ENCODE data around the gene HPSE2.

Gene HPSE2

DNA sequence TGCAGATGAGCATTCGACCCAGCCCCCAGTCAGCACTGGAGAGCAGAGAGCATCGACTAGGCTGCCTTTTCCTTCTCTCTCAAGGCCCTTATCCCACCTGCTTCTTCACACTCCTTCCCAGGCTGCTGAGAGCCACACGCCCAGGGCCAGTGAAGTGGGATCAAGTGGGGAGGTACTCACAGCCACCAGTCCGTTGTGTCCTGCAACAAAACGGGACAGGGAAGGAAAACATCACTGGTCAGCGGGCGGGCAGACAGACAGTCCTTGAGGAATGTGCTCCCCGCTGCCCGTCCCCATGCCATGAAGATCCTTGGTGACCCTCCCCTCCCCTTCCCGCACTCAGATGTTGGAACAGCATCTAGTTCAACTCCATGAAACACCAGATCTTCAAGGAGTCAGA is 824.9 kb downstream of the HPSE2 start:
- no peak overlapping the region for H3K4me3 ChIP-seq (ENCODE audit: low read depth, low read length)
- TF ChIP-seq, protein P1, sequence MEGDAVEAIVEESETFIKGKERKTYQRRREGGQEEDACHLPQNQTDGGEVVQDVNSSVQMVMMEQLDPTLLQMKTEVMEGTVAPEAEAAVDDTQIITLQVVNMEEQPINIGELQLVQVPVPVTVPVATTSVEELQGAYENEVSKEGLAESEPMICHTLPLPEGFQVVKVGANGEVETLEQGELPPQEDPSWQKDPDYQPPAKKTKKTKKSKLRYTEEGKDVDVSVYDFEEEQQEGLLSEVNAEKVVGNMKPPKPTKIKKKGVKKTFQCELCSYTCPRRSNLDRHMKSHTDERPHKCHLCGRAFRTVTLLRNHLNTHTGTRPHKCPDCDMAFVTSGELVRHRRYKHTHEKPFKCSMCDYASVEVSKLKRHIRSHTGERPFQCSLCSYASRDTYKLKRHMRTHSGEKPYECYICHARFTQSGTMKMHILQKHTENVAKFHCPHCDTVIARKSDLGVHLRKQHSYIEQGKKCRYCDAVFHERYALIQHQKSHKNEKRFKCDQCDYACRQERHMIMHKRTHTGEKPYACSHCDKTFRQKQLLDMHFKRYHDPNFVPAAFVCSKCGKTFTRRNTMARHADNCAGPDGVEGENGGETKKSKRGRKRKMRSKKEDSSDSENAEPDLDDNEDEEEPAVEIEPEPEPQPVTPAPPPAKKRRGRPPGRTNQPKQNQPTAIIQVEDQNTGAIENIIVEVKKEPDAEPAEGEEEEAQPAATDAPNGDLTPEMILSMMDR (IDR thresholded peaks at IDR 0.05; ENCODE audit: borderline replicate concordance, insufficient read depth, low read depth, low read length): no peak

DNA sequence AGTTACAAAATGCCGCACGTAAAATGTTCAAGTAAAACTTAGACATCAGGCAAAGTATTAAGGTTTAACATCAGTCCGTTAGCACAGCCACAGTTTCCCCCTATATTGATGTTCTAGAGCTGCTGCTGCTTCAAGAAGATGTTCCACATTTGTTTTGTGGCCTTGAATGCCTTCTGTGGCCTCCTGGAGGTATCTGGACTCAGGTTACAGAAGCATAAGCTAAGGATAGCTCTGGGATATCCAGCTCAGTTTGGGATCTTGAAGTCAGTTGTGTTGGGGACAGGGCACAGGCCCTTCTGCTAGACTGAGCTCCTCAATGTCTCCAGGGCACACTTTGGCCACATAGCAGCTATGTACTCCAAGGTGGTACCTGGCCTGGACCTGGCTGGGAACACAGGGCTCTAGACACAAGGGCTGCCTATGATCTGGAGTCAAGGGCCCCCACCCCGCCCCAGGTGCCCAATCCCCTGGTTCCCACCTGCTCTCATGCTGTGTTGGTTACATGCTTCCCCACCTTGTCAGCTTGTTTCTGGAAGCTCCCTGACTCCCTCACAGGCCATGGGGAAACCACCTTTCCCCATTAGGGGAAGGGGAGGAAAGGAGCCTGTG is 825.4 kb downstream of the HPSE2 start:
- no peak overlapping the region for H3K4me3 ChIP-seq (ENCODE audit: low read depth, low read length)
- TF ChIP-seq, protein P1 (IDR thresholded peaks at IDR 0.05; ENCODE audit: borderline replicate concordance, insufficient read depth, low read depth, low read length): no peak

DNA sequence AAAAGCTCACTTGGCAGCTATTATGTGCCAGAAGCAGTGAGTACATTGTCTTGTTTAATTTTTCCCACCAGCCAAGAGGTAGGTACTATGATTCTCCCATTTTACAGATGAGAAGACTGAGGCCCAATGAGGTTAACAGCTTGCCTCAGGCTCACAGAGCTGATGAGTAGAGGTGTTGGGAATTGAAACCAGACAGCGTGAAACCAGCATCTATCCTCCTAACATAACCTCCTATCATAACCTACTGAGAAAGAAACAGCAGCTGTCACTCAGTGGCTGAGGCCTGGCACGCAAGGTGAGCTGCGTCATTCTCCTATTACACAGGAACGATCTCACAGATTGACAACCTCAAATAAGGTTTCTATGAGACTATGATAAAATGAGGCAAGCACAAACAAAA is 826.9 kb downstream of the HPSE2 start:
- H3K4me3 ChIP-seq (ENCODE audit: low read depth, low read length): no peak overlapping the region
- TF ChIP-seq, protein P1 (IDR thresholded peaks at IDR 0.05; ENCODE audit: borderline replicate concordance, insufficient read depth, low read depth, low read length): no peak

DNA sequence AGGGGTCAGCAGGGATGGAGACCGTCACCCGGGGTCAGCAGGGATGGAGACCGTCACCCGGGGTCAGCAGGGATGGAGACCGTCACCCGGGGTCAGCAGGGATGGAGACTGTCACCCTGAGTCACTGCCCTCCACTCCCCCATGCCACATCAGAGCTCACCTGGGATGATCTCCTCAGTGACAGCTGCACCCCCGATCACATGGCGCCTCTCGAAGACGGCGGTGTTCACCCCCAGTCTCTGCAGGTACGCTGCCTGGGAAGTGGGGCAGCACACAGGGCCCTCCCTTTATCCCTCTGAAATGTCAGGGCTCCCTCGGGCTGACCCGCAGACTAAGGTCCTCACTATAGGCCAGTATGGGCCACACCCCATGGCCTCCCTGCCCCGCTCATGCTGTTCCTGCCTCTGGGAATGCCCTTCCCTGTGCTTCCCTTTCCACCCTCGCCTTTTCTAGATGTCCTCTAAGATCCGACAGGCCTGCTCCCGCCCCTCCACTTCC is 827.9 kb downstream of the HPSE2 start:
- no peak overlapping the region for H3K4me3 ChIP-seq (ENCODE audit: low read depth, low read length)
- TF ChIP-seq, protein P1 (IDR thresholded peaks at IDR 0.05; ENCODE audit: borderline replicate concordance, insufficient read depth, low read depth, low read length): no peak
